GM19025 (cell line): ENCODE results near the gene ZNF792.
"Not testable (repeated sequence)": the region's sequence is repeated elsewhere in the genome, so short reads cannot be mapped to it uniquely, and the experiment has no call there.

Experiments
- ATAC-seq: cut with Tn5 transposase; IDR thresholded peaks from one replicate; pipeline ENCODE4 v1.9.1; 2021; ENCODE audit warnings: mild to moderate bottlenecking, low read depth, moderate library complexity; ENCODE audit not compliant: unreplicated experiment

Gene ZNF792

DNA sequence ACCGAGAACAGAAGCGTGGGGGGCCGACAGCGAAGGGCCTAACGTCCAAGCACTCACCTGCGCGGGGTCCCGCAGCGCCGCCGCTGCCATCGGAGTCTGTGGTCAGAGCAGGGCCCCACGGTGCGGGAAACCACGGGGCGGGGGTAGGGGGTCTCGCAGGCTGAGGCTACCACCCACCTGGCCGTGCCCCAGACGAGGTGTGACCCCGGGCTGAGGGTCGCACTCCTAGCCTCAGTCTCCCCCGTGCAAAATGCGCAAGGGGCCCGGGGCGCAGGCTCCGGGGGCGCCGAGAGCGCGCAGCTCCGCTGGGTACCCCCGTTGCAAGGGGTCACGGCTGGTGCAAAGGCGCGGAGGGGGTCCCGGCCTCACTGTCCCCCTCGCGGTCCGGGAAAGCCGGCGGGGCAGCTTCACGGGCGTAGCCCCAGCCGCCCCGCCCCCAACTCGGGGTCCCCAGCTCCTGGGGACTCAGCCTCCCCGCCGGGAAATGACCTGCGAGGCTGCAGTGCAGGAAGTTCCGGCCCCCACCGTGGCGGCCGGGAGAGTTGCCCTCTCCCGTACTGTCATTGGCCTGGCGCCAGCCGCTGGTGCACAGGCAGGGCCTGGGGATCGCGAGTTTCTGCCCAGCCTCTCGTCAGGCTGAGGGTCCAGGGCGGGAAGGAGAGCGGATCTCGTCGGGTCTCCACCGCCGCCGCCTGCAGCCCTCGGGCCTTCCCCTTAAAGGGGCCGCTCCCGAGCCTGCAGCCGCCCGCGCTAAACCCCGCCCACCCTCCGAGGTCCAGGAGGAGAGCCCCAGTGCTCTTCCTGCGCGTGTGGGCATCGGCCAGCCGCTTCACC, at the start of gene ZNF792:
TSS of gene ZNF792 (minus strand) at position 657 of the 834 bp plus-strand sequence. CDS start at position 90, 567 bp downstream.
- ATAC-seq, result peak; percentile 80

DNA sequence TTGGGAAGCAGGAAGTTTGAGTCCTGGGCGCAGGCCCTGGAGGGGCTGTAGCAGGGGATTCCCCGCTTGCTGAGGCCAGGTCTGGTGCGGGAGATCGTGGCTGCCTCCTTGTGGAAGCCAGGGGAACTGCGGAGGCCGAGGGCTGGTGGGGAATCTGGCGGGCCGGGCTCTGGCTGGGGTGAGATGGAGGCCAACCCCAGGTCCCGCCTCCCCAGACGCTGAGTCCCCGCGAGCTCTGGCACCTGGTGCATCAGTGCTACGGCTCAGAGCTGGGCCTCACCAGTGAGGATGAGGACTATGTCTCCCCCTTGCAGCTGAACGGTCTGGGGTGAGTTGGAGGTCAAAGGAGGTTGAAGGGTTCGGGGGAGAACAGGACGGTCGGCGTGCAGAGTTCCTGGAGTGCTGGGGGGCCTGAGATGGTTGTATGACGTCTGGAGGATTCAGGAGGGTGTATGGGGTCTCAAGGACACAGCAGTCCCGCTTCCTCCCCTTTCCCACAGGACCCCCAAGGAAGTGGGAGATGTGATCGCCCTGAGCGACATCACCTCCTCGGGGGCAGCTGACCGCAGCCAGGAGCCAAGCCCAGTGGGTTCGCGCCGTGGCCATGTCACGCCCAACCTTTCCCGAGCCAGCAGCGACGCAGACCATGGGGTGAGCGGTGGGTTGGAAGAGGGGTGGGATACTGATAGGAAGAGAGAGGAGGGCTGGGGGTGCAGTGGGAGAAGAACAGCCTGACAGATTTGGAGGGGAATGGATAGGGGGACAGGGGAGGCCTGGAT, 49.2 kb upstream of the ZNF792 start:
- no peak for ATAC-seq

- ATAC-seq, result no peak
These were observed 48.0 kb upstream of the ZNF792 start for GRCh38 chr19:35011737-35012682.

- no peak for ATAC-seq
These were observed 47.2 kb upstream of the ZNF792 start for GRCh38 chr19:35011091-35011689.

- ATAC-seq, result no peak
These were observed 45.7 kb upstream of the ZNF792 start for GRCh38 chr19:35009424-35010415.

DNA sequence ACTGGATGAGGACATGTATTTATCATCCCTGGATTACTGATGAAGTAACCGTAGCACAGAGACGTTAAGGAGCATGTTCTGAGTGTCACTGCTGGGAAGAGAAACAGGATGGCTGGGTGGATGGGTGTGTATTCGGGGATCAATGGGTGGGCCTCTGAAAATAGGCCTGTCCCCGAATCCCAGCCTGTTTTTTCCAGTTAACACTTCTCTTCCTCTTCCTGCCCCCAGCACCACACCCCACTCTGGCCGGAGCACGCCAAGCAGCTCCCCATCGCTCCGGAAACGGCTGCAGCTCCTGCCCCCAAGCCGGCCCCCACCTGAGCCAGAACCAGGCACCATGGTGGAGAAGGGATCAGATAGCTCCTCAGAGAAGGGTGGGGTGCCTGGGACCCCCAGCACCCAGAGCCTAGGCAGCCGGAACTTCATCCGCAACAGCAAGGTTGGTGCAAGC, 44.9 kb upstream of the ZNF792 start:
- ATAC-seq, result no peak

- ATAC-seq, result not testable (repeated sequence)
These were observed 43.4 kb upstream of the ZNF792 start for GRCh38 chr19:35007427-35007826.

- ATAC-seq, result no peak
These were observed 43.0 kb upstream of the ZNF792 start for GRCh38 chr19:35006999-35007365.

- no peak for ATAC-seq
These were observed 42.4 kb upstream of the ZNF792 start for GRCh38 chr19:35006342-35006998.

GRCh38 chr19:35006007-35006341, 41.9 kb upstream of the ZNF792 start:
- ATAC-seq, result not testable (repeated sequence)

GRCh38 chr19:35005256-35005977, 41.4 kb upstream of the ZNF792 start:
- ATAC-seq, result no peak

- ATAC-seq, result no peak
These were observed 40.7 kb upstream of the ZNF792 start for GRCh38 chr19:35004517-35005255.

GRCh38 chr19:35002037-35002535, 38.1 kb upstream of the ZNF792 start:
- no peak for ATAC-seq

GRCh38 chr19:35000647-35001501, 36.8 kb upstream of the ZNF792 start:
- no peak for ATAC-seq

GRCh38 chr19:35000338-35000646, 36.3 kb upstream of the ZNF792 start:
- ATAC-seq, result no peak
